CD4-positive, alpha-beta T cell treated with Interleukin-2 at 100 ng/mL for 4 hours (primary cell): ENCODE measurements around the gene FAM222A.

Source experiments
- DNase-seq: peaks from one replicate; pipeline ENCODE4 v3.0.0-alpha.2; 2020; ENCODE audit warnings: low spot score

Gene FAM222A

GRCh38 chr12:109771746-109772621, 58.4 kb downstream of the FAM222A start:
- no peak for DNase-seq

DNA sequence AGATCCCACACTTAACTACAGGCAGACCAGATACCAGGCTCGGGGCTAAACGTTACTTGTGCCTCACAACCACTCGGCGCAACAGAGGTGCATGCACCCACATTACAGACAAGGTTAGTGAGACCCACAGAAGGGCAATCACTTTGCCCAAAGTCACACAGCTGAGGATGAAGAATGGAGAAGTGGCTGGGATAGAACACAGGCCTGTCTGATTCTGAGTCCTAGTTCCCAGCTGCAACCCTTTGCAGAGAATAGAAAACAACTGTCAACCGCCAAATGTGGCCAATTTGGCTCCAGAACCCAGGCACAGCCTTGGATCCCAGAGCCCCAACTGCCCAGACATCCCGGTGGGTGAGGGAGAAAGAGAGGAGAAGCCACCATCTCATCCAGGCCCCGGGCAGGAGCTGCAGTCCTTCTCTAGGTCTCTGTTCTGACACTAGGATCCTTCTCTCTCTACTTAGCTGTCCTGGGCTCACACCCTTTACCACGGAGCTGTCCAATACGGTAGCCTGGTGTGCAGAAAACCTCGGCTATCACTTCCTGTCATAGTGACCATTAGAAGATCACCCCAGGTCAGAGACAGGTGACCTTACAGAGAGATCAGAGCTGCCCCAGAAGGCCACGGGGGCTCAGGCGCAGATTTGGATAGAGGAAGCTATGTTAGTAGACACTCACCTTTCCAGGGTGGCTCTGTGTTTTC, 59.1 kb downstream of the FAM222A start:
- DNase-seq = no peak

DNA sequence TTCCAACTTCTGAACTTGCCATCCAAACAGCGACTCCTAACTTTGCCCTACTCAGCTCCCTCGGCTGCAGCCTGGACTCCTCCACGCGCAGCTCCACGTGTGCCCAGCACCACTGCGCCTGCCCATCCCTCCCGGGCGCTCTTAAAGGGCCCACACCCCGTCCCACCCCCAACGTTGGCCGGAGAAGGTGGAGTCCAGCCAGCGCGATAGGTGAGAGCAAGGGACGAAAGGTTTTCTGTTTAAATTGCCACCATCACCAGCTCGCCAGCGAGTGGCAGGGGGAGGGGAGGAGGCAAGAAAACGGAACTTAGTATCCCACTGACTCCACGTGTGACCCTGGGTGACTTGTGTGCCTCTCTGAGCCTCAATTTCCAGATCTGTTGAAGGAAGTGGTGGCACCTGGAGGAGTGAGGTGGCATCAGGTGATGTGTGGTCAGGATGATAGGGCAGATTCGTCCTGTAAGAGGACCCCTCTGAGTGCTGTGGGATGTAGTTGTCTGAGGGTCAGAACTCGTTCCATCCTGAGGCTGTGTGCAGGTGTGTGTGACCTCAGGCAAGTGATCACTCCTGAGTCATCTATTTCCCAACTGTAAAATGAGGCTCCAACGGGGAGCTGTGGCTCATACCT, 59.9 kb downstream of the FAM222A start:
- no peak for DNase-seq

- peak; percentile 64 for DNase-seq
Measured at GRCh38 chr12:109775172-109775881, 61.7 kb downstream of the FAM222A start.

- no peak for DNase-seq
Measured at GRCh38 chr12:109776624-109777023, 63.0 kb downstream of the FAM222A start.

DNA sequence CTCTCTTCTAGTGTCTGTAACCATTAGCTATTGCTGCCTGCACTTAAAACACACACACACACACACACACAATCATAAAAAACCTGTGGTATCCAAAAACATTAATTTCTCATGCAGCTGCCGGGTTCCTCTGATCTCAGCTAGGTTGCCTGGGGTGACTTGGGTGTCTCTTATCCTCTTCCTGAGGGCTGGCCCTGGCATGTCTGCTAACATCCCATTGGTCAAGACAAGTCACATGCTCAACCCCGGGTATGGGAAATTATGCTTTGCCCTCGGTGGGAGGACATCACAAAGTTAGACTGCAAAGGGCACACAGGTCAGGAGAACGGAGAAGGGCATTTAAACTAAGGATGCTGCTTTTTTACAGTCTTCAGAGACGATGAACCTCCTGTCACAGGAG, 63.9 kb downstream of the FAM222A start:
- DNase-seq = peak; percentile 34

GRCh38 chr12:109778684-109779083, 65.1 kb downstream of the FAM222A start:
- DNase-seq = no peak

- DNase-seq = no peak
Measured at GRCh38 chr12:109779382-109779781, 65.8 kb downstream of the FAM222A start.

DNA sequence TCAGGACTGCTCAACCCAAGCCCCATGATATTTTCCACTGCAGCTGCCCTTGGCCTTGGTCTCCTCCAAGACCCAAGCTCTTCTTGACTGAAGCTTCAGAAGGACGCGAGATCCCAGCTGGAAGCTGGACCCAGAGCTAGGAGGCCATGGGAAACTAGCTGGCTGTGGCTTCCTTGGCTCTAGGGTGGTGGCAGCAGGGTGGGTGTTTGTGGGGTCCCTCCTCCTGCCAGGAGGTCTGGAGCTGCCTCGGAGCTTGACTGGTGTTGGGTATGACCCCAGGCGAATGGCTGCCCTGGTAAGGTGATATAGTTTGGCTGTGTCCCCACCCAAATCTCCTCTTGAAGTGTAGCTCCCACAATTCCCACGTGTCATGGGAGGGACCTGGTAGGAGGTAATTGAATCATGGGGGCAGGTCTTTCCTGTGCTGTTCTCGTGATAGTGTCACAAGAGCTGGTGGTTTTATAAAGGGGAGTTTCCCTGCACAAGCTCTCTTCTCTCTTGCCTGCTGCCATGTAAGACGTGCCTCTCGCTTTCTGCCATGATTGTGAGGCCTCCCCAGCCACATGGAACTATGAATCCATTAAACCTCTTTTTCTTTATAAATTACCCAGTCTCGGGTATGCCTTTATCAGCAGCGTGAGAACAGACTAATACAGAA, 68.2 kb downstream of the FAM222A start:
- no peak for DNase-seq

DNA sequence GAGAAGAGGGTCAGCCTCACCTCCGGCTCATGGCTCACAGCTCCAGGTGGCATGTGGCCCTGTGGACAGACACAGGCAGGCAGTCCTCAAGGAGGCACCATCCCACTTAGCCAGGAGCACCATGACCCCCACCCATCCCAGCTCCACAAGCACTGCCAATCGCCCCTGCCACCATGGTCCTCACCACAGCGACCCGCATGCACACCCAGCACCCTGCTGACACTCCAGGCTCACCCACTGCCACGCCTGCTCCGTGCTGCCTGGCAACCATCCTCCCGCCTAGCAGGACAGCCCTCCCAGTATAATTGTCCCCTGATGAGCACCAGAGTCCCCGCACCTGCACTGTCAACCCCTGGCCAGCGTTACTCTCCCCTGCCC, 68.7 kb downstream of the FAM222A start:
- DNase-seq = no peak

DNA sequence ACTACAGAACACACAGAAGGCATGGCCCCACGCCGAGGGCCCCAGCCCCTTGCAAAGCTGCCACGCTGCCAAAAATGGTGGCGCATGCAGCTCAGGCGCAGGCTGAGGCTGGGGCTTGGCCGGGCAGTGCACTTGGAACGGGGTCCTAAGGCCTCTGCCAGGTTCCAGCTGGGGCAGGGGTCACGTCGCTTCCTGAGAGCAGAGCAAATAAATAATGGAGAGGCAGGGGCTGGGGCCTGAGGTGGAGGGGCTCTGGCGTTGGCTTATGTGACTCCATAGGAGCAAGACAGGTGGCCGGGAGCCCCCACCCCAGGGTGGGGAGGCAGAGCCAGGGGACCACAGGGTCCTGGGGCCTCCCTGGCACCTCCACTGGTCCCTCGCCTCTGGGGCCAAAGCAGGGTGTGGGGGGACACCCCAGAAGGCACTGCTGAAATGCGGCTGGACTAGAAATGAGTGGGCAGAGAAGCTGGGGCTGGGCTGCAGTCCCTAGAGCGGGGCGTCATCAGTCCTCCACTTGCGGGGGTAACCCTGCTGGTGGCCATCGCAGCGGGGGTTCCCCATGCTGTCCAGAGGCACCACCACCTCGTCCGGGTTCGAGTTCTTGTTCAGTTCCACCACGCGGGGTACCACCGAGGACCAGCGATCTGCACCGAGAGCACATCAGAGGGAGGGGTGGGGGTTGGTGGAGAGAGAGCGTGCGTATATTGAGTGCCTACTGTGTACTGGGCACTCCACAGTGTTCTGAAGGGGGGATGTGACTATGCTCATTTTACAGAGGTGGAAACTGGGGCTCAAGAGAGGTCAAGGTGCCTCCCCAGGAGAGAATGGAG, 69.7 kb downstream of the FAM222A start:
- DNase-seq = no peak

DNA sequence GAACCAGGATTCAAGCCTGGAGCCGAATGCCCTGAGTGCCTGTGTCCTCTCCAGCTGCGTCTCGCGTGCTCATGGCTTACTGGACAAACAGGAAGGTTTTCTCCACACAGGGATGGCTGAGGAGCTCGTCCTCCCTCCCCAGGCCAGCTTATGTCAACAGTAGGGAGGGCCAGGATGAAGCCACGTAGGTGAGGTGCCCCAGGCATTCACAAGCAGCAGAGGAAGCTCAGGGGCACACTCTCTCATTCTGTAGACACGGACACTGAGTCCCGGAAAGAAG, 70.3 kb downstream of the FAM222A start:
- DNase-seq = no peak

DNA sequence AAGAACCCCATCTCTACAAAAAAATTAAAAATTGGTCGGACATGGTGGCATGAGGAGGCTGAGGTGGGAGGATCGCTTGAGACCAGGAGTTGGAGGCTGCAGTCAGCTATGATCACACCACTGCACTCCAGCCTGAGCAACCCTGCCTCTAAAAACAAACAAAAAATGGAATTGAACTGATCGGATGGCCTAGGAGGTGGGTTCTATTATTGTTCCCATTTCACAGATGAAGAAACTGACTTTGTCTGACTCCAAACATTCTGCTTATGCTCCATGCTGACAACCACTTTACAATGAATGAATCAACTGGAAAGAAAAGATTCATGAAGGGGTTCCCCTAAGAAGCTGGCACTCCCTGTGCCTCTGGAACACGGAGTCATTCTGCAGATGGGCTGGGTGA, 72.2 kb downstream of the FAM222A start:
- no peak for DNase-seq

GRCh38 chr12:109786799-109787198, 73.2 kb downstream of the FAM222A start:
- DNase-seq = no peak

GRCh38 chr12:109789526-109790048, 76.0 kb downstream of the FAM222A start:
- DNase-seq = no peak

DNA sequence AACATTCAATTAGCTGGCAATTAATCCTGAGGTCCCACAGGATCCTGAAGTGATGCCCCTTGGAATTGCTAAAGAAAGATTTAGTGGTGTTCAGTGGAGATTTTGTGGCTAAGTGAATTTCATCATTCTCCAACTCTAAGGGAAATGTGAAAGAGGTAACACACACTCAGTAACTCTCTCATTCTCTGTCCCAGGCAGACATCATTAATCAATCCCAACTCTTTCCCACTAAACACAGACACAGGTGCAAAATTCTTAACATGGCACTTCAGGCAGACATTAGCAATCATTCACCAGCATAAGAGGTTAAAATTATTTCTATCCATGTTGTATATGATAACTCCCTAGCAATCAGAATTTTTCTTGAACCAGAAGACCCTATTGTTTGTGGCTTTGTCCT, 79.4 kb downstream of the FAM222A start:
- no peak for DNase-seq

- DNase-seq = no peak
Measured at GRCh38 chr12:109793411-109793810, 79.8 kb downstream of the FAM222A start.

DNA sequence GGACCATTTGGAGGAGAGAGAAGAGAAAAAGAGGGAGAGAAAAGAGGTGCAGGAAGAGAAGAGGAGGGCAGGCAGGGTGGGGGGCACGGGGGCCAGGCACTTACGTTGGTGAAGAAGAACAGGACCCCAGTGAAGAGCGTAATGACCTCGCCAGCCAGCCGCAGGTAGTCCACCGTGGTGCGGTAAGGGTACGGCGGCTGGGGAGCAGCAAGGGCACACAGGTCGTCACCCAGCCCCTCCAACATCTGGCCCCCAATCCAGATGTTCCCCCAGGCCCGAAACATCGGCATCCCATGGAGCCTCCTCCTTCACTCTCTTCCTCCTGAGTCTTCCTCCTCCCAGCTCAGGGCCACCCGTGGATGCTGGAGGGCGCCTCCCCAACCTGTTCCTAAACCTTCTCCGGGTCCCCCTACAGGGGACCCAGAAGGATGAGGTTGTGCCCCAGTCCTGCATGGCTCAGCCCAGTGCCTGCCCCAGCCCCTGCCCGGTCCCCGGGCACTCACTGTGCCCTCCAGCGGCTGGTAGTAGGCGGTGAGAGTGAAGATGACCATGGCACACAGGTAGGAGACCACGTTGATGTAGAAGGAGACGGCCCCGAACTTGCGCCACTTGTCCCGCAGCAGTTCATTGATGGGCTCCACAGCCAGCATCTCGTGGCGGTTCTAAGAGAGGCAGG, 80.3 kb downstream of the FAM222A start:
- DNase-seq = no peak

GRCh38 chr12:109795023-109795422, 81.4 kb downstream of the FAM222A start:
- DNase-seq = no peak

GRCh38 chr12:109796057-109796456, 82.4 kb downstream of the FAM222A start:
- no peak for DNase-seq
